PC-3 (cell line): ENCODE results near the gene CRELD2. TPM values are rescaled to one million over a fixed set of nuclear protein-coding genes. Genes with fewer than 3 reads are reported as not detected.

Experiments
- ATAC-seq: fragments of 200-7000 bp; cut with Tn5 transposase; 2 replicates; pipeline ENCODE4 v1.9.1; 2020; ENCODE audit warnings: mild to moderate bottlenecking, moderate library complexity
- BruUV-seq: library from RNA; stranded (reverse); fragments of 400-500 nt; replicated peaks from 2 replicates; lab custom pipeline; 2021; lab: Mats Ljungman, UMichigan
- CTCF ChIA-PET: fragments of 300-600 bp; sonication (Branson Sonifier 250); formaldehyde crosslinking; loops from one replicate; lab custom pipeline; 2022; ENCODE audit warnings: antibody characterized with exemption; lab: Charles Lee
- POLR2A ChIA-PET: fragments of 300-600 bp; sonication (Branson Sonifier 250); formaldehyde crosslinking; loops from one replicate; lab custom pipeline; 2022; ENCODE audit warnings: antibody characterized with exemption; ENCODE audit not compliant: unreplicated experiment; lab: Charles Lee
- DNase-seq: peaks from one replicate; pipeline ENCODE4 v3.0.0-alpha.2; 2015
- H2AFZ ChIP-seq: fragments of 300-600 bp; sonication (generic); 2 replicates; pipeline ENCODE4 v1.6.0; 2016; ENCODE audit warnings: antibody characterized with exemption, low read length
- H3F3A ChIP-seq: fragments of 300-600 bp; sonication (generic); one replicate; pipeline ENCODE4 v1.6.0; 2017; ENCODE audit warnings: antibody characterized with exemption, low read length, control low read depth, mild to moderate bottlenecking; ENCODE audit not compliant: unreplicated experiment
- H3K27ac ChIP-seq: fragments of 300-600 bp; sonication (generic); 2 replicates; pipeline ENCODE4 v1.5.1; 2016; ENCODE audit warnings: mild to moderate bottlenecking, low read length
- H3K27me3 ChIP-seq: fragments of 300-600 bp; sonication (generic); 2 replicates; pipeline ENCODE4 v1.6.1; 2016; ENCODE audit warnings: low read length, mixed read lengths
- H3K36me3 ChIP-seq: fragments of 300-600 bp; sonication (generic); 2 replicates; pipeline ENCODE4 v1.6.1; 2016; ENCODE audit warnings: low read depth, mixed run types, low read length, mixed read lengths
- H3K4me1 ChIP-seq: fragments of 300-600 bp; sonication (generic); 2 replicates; pipeline ENCODE4 v1.5.1; 2016; ENCODE audit warnings: low read length; ENCODE audit not compliant: insufficient read depth
- H3K4me2 ChIP-seq: fragments of 300-600 bp; sonication (generic); 2 replicates; pipeline ENCODE4 v1.6.0; 2016; ENCODE audit warnings: low read length
- H3K4me3 ChIP-seq: fragments of 300-600 bp; sonication (generic); 2 replicates; pipeline ENCODE4 v1.5.1; 2016; ENCODE audit warnings: mild to moderate bottlenecking, low read length, mixed read lengths
- H3K79me2 ChIP-seq: fragments of 300-600 bp; sonication (generic); 2 replicates; pipeline ENCODE4 v1.6.1; 2017; ENCODE audit warnings: low read length, mixed read lengths
- H3K9ac ChIP-seq: fragments of 300-600 bp; sonication (generic); 2 replicates; pipeline ENCODE4 v1.6.0; 2016; ENCODE audit warnings: mild to moderate bottlenecking, low read length
- H3K9me2 ChIP-seq: fragments of 300-600 bp; sonication (generic); replicated peaks from 2 replicates; pipeline ENCODE4 v1.6.1; 2016; ENCODE audit warnings: mixed run types, low read length, mixed read lengths
- H3K9me3 ChIP-seq: fragments of 300-600 bp; sonication (generic); 2 replicates; pipeline ENCODE4 v1.6.1; 2016; ENCODE audit warnings: low read length, mixed read lengths
- H4K20me1 ChIP-seq: fragments of 300-600 bp; sonication (generic); 2 replicates; pipeline ENCODE4 v1.6.1; 2016; ENCODE audit warnings: low read length, mixed read lengths
- EZH2 ChIP-seq: fragments of 300-600 bp; sonication (generic); IDR thresholded peaks from one replicate; pipeline ENCODE4 v1.6.1; 2017; ENCODE audit warnings: antibody characterized with exemption, mild to moderate bottlenecking, low read length; ENCODE audit not compliant: unreplicated experiment
- EZH2phosphoT487 ChIP-seq: fragments of 300-600 bp; sonication (generic); IDR thresholded peaks from 2 replicates; pipeline ENCODE4 v1.6.1; 2018; ENCODE audit warnings: mild to moderate bottlenecking, antibody characterized with exemption, low read length, borderline replicate concordance
- intact Hi-C: fragments of 100-400 bp; cut with micrococcal nuclease; formaldehyde crosslinking; loops from 2 replicates; pipeline ENCODE4 v1.9.0; 2023
- total RNA-seq: library from RNA; depleted of rRNA; stranded (reverse); fragments of >200 nt; gene quantifications from 2 replicates; pipeline ENCODE4 v1.2.3, GENCODE V29; 2014
- TF ChIP-seq, protein P1 (sequence below): fragments of 300-600 bp; sonication (generic); conservative IDR thresholded peaks from 2 replicates; pipeline ENCODE4 v1.5.1; 2017; ENCODE audit warnings: antibody characterized with exemption, low read depth, mild to moderate bottlenecking, low read length

CRELD2 gene
- total RNA-seq, 1 experiment from 2014 or later: 71.3 TPM

DNA sequence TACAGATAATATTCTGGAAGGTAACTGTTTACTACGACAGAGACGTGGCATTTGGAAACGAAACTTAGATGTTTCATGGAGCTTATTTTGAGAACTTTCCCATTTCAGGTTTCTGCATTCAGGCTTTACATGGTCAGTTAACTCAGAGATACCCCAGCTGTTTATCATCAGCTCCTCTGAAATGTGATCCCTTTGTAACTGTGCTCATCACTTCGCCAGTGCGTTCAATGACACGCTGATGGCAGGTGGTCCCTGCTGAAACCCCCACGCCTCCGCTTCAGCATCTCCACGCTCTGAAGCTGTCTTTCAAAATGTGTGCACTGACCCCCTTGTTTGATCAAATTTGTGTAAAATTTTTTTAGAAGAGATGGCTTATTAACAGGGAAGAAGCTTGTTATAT, 30.7 kb upstream of the CRELD2 start:
- no peak for DNase-seq
- Histone ChIP-seq H3K4me1 (no peaks in the 10 kb centered on the region), H3K9me2 (no peaks in the 10 kb centered on the region), H3K36me3 (no peaks in the 10 kb centered on the region; the same call in none of the 2 replicates), H3F3A (no peaks in the 10 kb centered on the region), H4K20me1 (no peaks in the 10 kb centered on the region), H3K4me3 (no peak overlapping the region), H3K9ac (no peak overlapping the region), H3K9me3 (no peaks in the 10 kb centered on the region), H3K27me3 (no peaks in the 10 kb centered on the region), H3K4me2 (no peak overlapping the region), H3K79me2 (peaks cover 2% of the 10 kb centered on the region), H3K27ac (no peak overlapping the region), H2AFZ (no peak overlapping the region)
- ChIA-PET POLR2A (no interaction called here), CTCF (no interaction called here)
- intact Hi-C loops: no loop called here
- no TSS peak for BruUV-seq
- no peak for TF ChIP-seq EZH2
- TF ChIP-seq, protein P1, sequence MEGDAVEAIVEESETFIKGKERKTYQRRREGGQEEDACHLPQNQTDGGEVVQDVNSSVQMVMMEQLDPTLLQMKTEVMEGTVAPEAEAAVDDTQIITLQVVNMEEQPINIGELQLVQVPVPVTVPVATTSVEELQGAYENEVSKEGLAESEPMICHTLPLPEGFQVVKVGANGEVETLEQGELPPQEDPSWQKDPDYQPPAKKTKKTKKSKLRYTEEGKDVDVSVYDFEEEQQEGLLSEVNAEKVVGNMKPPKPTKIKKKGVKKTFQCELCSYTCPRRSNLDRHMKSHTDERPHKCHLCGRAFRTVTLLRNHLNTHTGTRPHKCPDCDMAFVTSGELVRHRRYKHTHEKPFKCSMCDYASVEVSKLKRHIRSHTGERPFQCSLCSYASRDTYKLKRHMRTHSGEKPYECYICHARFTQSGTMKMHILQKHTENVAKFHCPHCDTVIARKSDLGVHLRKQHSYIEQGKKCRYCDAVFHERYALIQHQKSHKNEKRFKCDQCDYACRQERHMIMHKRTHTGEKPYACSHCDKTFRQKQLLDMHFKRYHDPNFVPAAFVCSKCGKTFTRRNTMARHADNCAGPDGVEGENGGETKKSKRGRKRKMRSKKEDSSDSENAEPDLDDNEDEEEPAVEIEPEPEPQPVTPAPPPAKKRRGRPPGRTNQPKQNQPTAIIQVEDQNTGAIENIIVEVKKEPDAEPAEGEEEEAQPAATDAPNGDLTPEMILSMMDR: no peak
- no peak for ATAC-seq

DNA sequence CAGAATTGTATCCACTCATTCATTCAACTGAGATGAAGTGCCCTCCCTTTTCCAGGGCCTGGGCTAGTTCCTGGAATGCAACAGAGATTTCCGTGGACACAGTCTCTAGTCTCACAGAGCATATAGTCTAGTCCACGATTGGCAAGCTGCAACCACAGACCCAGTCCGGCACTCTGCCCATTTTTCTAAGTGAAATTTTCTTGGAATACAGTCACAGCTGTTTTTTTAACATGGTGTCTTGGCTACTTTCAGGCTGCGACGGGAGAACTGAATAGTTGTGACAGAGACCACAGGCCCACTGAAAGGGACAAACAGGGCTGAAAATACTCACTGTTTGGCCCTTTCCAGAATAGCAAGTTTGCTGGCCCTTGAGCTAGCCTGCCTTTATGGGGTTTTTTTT, 29.4 kb upstream of the CRELD2 start:
- intact Hi-C loops: no loop called here
- H3K36me3 ChIP-seq: no peaks in the 10 kb centered on the region; the same call in none of the 2 replicates
- H3K4me2 ChIP-seq: no peak overlapping the region
- no peak overlapping the region for H3K4me3 ChIP-seq
- TF ChIP-seq, protein P1: no peak
- TF ChIP-seq EZH2: no peak
- no peak for TF ChIP-seq EZH2phosphoT487
- CTCF ChIA-PET: no interaction called here
- ATAC-seq: no peak
- no peaks in the 10 kb centered on the region for H3K27me3 ChIP-seq
- no peaks in the 10 kb centered on the region for H3K9me3 ChIP-seq
- DNase-seq: no peak
- no peaks in the 10 kb centered on the region for H3K79me2 ChIP-seq
- no peaks in the 10 kb centered on the region for H3F3A ChIP-seq
- H4K20me1 ChIP-seq: no peaks in the 10 kb centered on the region
- H3K27ac ChIP-seq: no peak overlapping the region
- no TSS peak for BruUV-seq
- no peaks in the 10 kb centered on the region for H3K4me1 ChIP-seq
- no peak overlapping the region for H2AFZ ChIP-seq
- POLR2A ChIA-PET: no interaction called here
- H3K9me2 ChIP-seq: no peaks in the 10 kb centered on the region
- H3K9ac ChIP-seq: no peak overlapping the region

DNA sequence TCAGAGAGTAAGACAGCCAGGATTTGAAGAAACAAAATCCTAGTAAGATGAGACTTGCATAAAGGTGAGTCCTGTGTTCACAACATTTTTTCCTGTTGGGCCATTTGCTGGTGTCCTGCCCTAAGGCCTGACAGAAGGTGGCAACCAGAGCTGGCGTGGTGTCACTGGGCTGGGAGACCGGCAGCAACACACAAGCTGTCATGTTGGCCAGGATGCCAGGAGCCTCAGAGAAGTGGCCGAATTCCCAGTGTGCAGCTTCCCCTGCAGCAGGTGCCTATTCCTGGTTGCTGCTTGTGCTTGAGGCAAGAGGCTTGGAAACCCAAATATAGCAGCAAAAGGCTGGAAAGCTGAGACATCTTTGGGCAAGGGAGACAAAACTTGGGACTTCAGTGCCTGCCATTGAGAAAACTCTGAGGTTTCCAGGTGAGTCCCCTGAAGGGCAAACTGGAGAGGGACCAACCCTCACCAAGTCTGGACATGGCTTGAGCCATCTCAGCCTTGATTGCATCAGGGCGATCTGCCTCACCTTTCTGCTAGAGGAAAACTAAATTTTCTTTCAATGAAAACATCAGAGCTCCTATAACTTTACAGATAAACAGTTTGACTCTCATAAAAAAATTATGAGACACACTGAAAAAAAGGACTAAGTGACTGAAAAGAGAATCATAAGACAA, 26.1 kb upstream of the CRELD2 start:
- H4K20me1 ChIP-seq: no peaks in the 10 kb centered on the region
- H2AFZ ChIP-seq: no peak overlapping the region
- DNase-seq (no peak), ATAC-seq (no peak)
- CTCF ChIA-PET: no interaction called here
- TF ChIP-seq, protein P1: no peak
- TF ChIP-seq EZH2phosphoT487 (no peak), EZH2 (no peak)
- H3K79me2 ChIP-seq: no peaks in the 10 kb centered on the region
- H3K4me2 ChIP-seq: no peak overlapping the region
- H3K27me3 ChIP-seq: no peaks in the 10 kb centered on the region
- H3K36me3 ChIP-seq: no peaks in the 10 kb centered on the region; the same call in none of the 2 replicates
- H3K4me3 ChIP-seq: no peak overlapping the region
- POLR2A ChIA-PET: no interaction called here
- no peaks in the 10 kb centered on the region for H3K4me1 ChIP-seq
- no peak overlapping the region for H3K9ac ChIP-seq
- no peaks in the 10 kb centered on the region for H3K9me3 ChIP-seq
- BruUV-seq: no TSS peak
- H3K9me2 ChIP-seq: no peaks in the 10 kb centered on the region
- H3K27ac ChIP-seq: no peak overlapping the region
- intact Hi-C loops: no loop called here
- H3F3A ChIP-seq: no peaks in the 10 kb centered on the region
